Stimulated activated CD8-positive, alpha-beta memory T cell treated with anti-CD3 and anti-CD28 coated beads, Interleukin-15, amount 100 ng/mL, for 4 hours (primary cell): Measurements from ENCODE around the gene ZNF507.
A peak's percentile ranks its signal among the peaks of the same experiment; 100 is the strongest.
"Not testable (repeated sequence)": the region's sequence is repeated elsewhere in the genome, so short reads cannot be mapped to it uniquely, and the experiment has no call there.

Experiments
- DNase-seq, 2 donors: peaks; one replicate each; pipeline ENCODE4 v3.0.0-alpha.2; 2020; ENCODE audit warnings: low read depth in 2 of 2

Gene ZNF507

GRCh38 chr19:32367948-32368536, 22.6 kb downstream of the ZNF507 start:
- no peak for DNase-seq

DNA sequence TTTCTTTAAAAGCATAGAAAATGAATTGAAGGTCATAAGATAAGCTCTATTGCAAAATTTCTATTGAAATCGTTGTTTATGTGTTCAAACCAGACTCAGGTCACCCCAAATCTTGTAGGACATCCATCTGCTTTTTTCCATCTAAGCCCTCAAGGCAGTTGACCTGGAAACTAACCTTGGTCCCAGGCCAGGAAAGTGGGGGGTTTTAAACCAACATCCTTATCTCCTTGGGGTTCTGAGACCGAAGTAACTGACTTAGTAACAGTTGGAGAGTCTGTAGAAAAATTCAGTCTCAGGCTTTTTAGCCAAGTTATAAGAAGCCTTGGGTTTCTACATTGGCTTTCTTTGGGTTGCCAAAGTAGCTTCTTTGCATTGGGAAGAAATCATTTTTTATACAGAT, 23.4 kb downstream of the ZNF507 start:
- no peak for DNase-seq

- DNase-seq, result no peak
Observed at GRCh38 chr19:32372726-32373517, 27.5 kb downstream of the ZNF507 start.

- no peak for DNase-seq
Observed at GRCh38 chr19:32373585-32374295, 28.3 kb downstream of the ZNF507 start.

DNA sequence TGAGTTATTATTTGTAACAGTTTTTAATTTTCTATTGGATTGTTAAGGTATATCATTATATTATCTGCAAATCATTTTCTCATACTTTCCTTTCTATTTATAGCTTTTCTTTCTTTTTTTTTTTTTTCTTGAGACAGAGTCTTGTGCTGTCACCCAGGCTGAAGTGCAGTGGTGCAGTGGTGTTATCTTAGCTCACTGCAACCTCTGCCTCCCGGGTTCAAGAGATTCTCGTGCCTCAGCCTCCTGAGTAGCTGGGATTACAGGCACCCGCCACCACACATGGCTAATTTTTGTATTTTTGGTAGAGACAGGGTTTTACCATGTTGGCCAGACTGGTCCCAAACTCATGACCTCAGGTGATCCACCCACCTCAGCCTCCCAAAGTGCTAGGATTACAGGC, 29.0 kb downstream of the ZNF507 start:
- DNase-seq, result not testable (repeated sequence)

GRCh38 chr19:32377088-32377487, 31.7 kb downstream of the ZNF507 start:
- not testable (repeated sequence) for DNase-seq

- DNase-seq, result no peak
Observed at GRCh38 chr19:32380269-32380668, 34.9 kb downstream of the ZNF507 start.

DNA sequence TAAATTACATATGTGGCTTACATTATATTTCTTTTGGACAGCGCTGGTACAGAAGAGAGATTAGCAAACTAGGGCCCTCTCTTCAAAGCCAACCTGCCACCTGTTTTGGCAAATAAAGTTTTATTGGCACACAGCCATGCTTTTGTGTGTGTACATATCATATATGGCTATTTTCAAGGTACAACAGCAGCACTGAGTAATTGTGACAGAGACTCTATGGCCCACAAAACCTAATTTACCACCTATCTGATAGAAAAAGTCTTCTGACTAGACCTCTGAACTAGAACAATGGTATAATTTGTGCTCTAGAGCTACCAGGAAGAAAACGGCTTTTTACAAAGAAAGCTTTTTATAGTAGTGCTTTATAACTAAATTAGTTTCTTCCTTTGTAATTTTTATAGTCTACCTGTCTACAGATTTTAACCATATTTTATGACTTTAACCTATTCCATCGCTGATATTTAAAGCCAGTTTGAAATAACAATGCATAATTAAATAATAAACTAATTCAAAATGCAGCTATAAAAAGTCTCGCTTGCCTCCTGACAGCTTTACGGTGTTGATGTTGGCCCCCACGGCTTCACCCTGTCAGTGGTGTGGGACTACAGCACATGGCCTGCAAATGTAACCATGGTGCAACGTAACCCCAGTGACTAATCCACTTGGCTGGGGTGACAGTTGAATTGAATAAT, 42.4 kb downstream of the ZNF507 start:
- DNase-seq, result no peak

DNA sequence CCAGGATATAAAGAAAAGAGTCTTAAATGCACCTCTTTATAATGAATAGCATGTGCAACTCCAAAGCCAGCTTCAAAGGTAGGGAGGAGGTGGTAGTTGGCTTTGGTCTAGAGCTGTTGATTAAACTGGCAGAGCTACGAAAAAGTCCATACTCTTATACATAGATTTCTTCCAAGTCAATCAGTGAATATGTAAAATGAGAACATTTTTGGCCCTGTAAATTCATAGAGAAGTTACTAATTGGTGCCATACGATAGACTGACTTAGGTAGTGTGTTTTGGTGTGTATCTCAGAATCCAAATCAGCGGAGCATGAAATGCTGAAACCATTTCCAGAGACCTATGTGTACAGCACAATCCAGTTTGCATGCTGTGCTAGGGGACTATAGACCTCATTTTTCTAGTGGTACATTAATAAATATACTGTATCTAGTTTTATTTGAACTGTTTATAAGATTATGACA, 43.0 kb downstream of the ZNF507 start:
- no peak for DNase-seq

DNA sequence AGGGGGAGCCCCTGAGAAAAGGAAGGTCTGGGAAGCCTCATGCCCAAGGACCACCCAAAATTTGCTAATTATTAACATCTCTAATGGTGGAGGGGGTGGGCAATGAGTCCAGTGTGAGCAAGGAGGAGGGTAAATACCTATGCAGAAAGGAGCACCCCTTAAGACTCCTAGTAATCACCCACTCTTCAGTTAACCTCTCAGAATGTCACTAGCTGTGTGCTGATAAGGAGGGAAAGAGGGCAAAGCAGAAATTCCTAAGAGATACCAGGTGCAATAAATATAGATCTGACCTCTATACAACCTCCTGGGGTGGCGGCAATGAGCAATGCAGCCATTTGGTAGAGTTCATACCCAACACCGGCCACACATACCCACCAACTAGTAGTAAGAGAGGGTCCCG, 47.5 kb downstream of the ZNF507 start:
- DNase-seq, result no peak

DNA sequence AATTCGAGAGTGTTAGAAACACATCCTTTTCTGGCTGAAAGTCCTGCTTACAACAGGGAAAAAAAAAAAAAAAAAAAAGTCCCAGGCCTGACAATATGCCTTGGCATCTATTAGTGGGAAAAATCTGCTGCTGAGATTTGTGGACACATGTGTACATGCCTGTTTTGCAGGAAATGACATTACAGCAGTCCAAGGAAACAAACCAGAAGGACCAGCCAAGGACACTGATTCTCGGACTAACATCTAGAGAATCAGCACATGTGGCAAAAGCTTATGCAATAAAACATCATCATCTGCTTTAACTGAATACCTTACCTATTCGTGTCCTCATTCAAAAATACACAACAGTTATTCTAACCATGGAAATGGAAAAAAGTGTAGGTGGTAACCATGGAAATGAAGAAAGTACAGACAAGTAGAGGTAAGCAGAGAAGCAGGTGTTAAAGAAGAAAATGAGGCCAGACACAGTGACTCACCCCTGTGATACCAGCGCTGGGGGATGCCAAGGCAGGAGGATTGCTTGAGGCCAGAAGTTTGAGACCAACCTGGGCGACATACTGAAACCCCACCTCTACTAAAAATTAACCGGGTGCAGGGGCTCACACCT, 50.7 kb downstream of the ZNF507 start:
- DNase-seq, result no peak

DNA sequence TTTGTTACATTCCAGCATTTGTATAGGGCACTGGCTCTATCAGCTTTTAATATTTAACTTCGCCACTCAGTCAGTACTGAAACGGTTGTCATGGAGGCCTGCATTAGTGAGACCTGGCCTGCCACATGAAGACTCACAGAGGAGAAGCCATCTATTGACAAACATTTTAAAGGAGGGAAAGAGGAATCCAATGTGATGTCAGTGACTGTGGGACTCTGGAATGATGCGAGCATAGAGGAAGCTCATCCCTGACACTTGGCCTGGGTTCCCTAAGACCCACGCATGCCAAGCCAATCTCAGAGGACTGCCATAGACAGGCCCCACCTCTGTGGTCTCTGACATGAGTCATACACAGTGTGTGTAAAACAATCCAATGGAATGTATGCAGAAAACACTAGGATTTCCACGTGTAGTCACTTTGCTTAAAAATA, 52.3 kb downstream of the ZNF507 start:
- no peak for DNase-seq

DNA sequence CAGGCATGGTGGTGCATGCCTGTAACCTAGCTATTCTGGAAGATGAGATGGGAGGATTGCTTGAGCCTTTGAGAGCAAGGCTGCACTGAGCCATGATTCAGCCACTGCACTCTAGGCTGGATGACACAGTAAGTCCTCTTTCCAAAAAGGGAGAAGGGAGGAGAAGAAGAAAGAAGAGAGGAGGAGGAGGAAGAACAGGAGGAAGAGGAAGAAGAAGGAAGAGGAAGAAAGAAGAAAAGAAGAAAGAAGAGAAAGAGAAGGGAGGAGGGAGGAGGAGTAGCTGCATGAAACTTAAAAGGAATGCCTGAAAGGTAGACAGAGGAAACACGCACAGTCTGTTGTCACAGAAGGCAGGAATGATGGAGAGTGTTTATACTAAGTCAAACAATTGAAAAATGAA, 56.6 kb downstream of the ZNF507 start:
- DNase-seq, result no peak

GRCh38 chr19:32403291-32403995, 58.0 kb downstream of the ZNF507 start:
- DNase-seq, result no peak

- no peak for DNase-seq
Observed at GRCh38 chr19:32404213-32404932, 59.0 kb downstream of the ZNF507 start.

- DNase-seq, result no peak
Observed at GRCh38 chr19:32404933-32405430, 59.6 kb downstream of the ZNF507 start.

GRCh38 chr19:32405431-32406160, 60.2 kb downstream of the ZNF507 start, which contains the start of gene DPY19L3:
Gene DPY19L3, plus strand, starts transcription at chr19:32405770. Its CDS starts 2,484 bp downstream, at chr19:32408254.
- peak; percentile 78 to 84 for DNase-seq

DNA sequence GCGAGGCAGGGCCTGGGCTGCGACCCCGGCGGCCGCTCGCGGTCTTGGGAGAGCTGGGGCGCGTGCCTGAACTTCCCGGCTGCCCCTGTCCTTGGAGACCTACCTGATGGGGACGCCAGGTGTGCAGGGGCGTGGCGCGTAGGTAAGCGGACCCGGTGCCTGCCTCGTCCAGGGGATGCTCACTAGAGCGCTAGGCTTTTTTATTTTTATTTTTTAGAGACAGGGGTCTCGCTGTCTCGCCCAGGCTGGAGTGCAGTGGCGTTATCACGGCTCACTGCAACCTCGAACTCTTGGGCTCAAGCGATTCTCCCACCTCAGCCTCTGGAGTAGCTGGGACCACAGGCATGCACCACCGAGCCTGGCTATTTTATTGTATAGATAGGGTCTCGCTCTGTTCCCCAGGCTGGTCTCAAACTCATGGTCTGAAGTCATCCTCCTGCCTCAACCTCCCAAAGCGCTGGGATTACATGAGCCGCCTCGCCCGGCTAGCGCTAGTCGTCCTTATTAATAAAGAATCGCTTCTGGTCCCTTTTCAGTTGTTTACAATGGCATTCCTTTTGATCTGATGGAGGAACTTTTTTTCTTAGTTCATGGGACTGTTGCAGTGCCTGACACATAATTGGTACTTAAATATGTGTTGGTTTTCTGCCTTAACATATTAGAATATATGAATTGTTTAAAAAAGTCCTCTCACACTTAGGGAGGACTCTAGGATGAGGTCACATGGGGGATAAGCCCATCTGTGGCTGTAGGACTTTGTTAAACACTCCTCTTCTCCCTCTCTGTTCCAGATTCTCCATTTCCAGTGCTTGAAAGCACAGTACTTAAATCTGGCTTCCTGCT, 61.0 kb downstream of the ZNF507 start:
- no peak for DNase-seq
